GM18873 (cell line): ENCODE results near the gene DBX2.
"Not testable (repeated sequence)": the region's sequence is repeated elsewhere in the genome, so short reads cannot be mapped to it uniquely, and the experiment has no call there.

Experiments
- ATAC-seq: cut with Tn5 transposase; IDR thresholded peaks from one replicate; pipeline ENCODE4 v1.9.1; 2021; ENCODE audit warnings: mild to moderate bottlenecking, moderate library complexity, moderate number of reproducible peaks; ENCODE audit not compliant: unreplicated experiment, low FRiP score

DBX2 gene

GRCh38 chr12:45050751-45051571 is at the start of gene DBX2:
DBX2 (minus strand) TSS chr12:45051099; CDS start chr12:45050927, 172 bp downstream.
- no peak for ATAC-seq

DNA sequence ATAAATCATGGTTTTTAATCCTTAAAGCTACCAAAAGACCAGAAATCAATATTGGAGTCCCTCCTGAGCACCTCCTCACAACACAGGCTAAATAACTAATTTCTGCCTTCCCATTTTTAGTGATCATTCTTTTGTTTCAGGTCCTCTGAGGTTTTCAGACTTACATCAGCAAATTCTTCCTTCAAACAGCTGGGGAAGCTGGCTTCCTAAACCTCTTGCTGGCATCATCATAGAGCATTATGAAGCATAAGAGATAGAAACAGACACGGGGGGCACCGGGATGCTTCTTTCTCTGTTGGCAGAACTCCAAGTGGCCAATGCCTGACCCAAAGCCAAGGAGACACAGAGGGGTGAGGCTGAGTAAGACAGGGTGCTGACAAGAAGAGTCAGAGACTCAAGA is 47.9 kb upstream of the DBX2 start:
- ATAC-seq, result no peak

- not testable (repeated sequence) for ATAC-seq
These were observed 44.5 kb upstream of the DBX2 start for GRCh38 chr12:45095417-45095816.

- no peak for ATAC-seq
These were observed 42.2 kb upstream of the DBX2 start for GRCh38 chr12:45093051-45093450.

DNA sequence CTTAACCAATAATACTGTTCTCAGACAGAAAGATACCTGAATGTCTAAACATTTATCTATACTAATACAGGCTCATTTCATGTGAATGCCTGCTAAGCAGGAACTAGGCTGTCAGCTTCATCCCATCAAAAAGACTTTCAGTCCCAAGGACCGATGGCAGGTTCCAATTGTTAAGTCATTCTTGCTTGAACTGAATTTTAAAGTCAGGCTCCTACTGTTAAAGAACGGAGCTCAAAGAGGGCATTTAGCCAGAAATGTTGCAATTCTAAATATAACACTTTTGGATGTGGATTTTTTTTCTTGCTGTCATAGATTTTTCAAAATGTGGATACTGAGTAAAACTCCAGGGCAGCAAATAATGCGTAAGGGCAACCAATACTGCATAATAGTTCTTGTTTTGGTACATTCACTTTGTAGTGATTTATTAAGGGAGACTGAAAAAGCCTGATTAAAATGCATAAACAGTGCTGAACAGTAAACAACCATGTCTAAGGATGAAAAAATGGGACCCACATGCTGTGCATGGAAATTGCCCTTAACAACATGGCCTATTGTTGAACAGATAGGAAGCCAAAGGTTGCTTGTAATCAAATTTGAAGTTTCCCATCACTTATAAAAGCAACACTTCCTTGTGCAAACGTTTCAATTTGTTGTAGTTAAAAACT is 38.6 kb upstream of the DBX2 start:
- ATAC-seq, result no peak

- ATAC-seq, result no peak
These were observed 37.7 kb upstream of the DBX2 start for GRCh38 chr12:45088608-45089007.

GRCh38 chr12:45084248-45084647 is 33.3 kb upstream of the DBX2 start:
- ATAC-seq, result not testable (repeated sequence)

GRCh38 chr12:45077251-45077650 is 26.4 kb upstream of the DBX2 start:
- ATAC-seq, result no peak

- no peak for ATAC-seq
These were observed 25.6 kb upstream of the DBX2 start for GRCh38 chr12:45076417-45077026.

DNA sequence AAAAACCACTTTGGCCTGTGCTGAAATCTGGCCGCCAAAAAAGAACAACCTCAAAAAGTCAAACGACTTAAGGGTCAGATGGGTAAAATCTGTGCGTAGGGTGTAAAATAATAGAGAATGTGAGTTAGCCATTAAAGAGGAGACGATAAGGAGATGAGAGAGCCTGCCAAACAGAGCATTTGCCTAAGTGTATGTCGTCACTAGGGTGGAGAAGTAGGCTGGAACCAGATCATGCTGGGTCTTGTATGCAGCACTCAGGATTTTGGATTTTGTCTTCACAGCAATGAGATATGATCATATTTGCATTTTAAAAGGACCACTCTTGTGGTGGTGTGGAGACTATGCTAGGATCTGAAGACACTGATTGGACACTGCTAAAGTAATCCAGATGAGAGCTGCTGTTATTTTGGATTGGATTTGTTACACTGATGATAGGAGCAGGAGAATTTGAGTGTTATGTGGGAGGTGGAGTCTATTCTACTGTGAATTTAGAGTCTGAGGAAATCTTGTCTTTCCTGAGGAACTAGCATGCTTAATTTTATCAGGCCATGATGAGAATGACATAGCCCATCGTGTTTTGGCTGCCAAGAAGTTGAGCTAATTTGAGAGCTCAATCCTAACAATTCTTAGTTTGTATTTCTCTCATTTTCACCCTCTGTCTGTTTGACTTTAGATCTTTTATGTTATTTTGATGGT is 24.8 kb upstream of the DBX2 start:
- ATAC-seq, result no peak

DNA sequence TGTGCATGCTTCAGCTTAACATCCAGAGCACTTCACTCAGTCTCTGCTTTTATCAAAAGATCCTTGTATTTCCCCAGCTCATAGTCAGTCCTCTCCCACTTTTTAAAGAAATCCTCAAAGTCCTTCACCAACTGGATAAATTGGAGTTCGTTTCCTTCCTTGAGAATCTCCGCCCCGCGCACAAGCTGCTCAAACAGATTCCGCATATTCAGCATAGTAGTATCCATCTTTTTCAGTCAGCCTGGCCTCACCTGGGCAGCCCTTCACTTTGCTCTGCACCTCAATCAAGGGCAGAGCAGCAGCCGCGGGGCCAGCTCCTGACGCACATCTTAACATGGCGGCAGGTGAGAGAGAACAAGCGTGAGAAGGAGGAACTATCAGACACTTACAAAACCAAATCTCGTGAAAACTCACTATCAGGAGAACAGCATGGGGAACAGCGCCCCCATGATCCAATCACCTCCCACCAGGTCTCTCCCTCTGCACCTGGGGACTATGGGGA is 14.3 kb upstream of the DBX2 start:
- no peak for ATAC-seq

DNA sequence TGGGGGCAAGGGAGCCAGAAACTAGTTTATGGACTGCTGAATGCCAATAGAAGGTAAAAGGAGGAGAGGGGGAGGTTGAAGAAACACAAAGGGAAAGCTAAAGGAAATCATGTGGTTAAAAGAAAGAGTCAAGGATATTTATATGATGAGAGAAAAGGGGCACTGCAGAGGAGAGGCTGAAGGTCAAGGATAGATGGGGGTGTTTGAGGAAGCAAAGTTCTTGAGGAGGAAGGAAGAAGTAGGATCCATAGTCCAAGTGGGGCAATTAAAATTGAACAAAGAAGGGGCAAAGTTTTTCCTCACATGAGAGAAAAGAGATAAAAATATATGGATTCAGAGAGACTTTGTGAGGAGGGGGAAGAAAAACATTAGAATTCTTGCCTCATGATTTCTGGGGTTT is 10.1 kb upstream of the DBX2 start:
- no peak for ATAC-seq

- ATAC-seq, result no peak
These were observed 750 bp upstream of the DBX2 start for GRCh38 chr12:45051572-45052125.

DNA sequence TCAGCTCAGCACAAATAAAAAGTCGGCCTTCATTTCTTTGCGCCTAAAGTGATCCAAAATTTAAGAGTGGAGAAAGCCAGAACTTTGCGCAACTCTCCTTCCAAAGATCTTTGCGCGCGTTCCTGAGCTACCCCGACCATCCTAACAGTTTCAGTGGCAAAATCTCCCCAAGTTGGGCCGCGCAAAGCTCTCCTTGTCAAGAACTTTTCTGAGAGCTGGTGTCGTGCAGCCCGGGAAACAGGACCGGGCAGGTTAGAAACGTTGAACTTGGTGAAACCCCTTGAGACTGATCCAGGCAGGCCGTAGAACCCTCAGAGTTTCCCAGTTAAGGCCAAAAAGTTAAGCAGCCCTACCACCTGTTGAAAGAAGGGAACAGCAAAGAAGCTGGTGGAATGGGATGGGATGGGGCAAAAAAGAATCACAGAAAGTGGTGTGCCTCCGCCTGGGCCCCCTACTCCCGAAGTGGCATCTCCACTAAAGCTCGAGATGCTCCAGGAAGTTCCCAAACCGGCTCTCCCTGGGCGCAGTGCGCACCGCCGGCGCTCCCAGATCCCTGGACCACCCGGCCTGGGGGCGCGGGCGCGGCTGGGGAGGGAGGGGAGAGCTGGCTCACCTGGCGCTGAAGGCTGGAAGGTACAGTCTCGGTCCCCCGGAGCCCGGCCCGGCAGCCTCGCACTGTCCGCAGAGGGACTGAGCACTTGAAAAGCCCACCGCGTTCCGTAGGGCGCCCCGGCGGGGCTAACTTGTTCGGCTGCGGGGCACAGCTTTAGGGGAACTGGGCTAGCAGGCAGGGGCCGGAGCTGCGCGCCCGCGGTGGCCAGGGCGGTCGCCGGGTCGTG is 768 bp downstream of the DBX2 start:
- ATAC-seq, result no peak

- no peak for ATAC-seq
These were observed 8.3 kb downstream of the DBX2 start for GRCh38 chr12:45042599-45042998.

DNA sequence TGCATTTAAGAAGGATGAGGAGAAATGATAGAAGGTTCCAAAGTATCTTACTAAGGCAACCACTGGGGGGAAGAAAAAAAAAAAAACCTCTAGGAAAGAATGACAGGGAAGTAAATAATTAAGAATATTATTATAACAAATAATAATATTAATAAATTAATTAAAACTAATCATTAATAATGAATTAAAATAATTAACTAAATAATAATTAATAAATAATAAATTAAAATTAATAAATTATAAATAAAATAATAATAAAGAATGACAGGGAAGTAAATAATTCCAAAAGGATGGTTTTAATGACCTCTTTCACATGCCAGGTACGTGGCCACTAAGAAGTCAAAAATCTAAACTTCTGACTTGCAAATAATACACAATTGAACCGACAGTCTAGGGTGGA is 9.9 kb downstream of the DBX2 start:
- ATAC-seq, result no peak

GRCh38 chr12:45039757-45040156 is 11.1 kb downstream of the DBX2 start:
- ATAC-seq, result no peak

GRCh38 chr12:45034861-45035265 is 16.0 kb downstream of the DBX2 start:
- no peak for ATAC-seq

- no peak for ATAC-seq
These were observed 33.0 kb downstream of the DBX2 start for GRCh38 chr12:45017916-45018315.

DNA sequence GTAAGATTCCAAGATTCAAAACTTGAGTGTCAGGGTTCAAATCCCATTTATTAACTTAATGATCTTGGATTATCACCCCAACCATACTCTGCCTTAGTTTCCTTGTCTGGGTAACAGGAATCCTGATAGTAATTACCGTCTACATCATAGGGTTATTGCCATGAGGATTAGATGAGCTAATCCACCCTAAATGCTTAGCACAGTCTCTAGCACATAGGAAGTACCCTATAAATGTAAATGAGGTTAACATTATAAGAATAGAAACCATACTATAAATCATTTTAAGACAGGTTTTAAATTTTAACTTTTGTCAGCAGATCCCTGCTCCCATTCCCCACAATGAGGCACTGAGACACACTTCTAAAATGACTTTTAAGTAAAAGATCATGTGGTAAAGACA is 36.5 kb downstream of the DBX2 start:
- ATAC-seq, result no peak
